Effector memory CD8-positive, alpha-beta T cell (primary cell): ENCODE results near the gene YWHAQ.

Source experiments
- ATAC-seq: fragments of 150-1000 bp; cut with Tn5 transposase; replicated peaks from 2 replicates; pipeline ENCODE4 v1.10.0; 2021; ENCODE audit warnings: mild to moderate bottlenecking, moderate library complexity
- DNase-seq, 3 experiments: peaks; one replicate each; pipeline ENCODE4 v3.0.0; 2021
- H3K27ac Mint-ChIP-seq, 2 donors: one replicate each; pipeline ENCODE4 v1.8.0; 2022; ENCODE audit warnings: mild to moderate bottlenecking in 2 of 2, mixed read lengths in 2 of 2, moderate library complexity in 2 of 2
- H3K27me3 Mint-ChIP-seq, 2 donors: one replicate each; pipeline ENCODE4 v1.8.0; 2022; ENCODE audit warnings: mixed read lengths in 2 of 2
- H3K36me3 Mint-ChIP-seq: one replicate; pipeline ENCODE4 v1.8.0; 2022; ENCODE audit warnings: mild to moderate bottlenecking, moderate library complexity, mixed read lengths; ENCODE audit not compliant: insufficient read depth
- H3K4me1 Mint-ChIP-seq, 2 donors: one replicate each; pipeline ENCODE4 v1.8.0; 2022; ENCODE audit warnings: low read depth in 2 of 2, mixed read lengths in 2 of 2
- H3K4me3 Mint-ChIP-seq, 2 donors: one replicate each; pipeline ENCODE4 v1.8.0; 2022; ENCODE audit warnings: mild to moderate bottlenecking in 2 of 2, mixed read lengths in 2 of 2, moderate library complexity in 2 of 2
- H3K9me3 Mint-ChIP-seq, 2 donors: one replicate each; pipeline ENCODE4 v1.8.0; 2022; ENCODE audit warnings: mixed read lengths in 2 of 2
- total RNA-seq, 9 experiments: gene quantifications; one replicate each; lab custom pipeline; 2026; lab: John Stamatoyannopoulos, UW

The YWHAQ gene
- total RNA-seq, result 183 to 1,213 (median 437) reads per million in 9 experiments

DNA sequence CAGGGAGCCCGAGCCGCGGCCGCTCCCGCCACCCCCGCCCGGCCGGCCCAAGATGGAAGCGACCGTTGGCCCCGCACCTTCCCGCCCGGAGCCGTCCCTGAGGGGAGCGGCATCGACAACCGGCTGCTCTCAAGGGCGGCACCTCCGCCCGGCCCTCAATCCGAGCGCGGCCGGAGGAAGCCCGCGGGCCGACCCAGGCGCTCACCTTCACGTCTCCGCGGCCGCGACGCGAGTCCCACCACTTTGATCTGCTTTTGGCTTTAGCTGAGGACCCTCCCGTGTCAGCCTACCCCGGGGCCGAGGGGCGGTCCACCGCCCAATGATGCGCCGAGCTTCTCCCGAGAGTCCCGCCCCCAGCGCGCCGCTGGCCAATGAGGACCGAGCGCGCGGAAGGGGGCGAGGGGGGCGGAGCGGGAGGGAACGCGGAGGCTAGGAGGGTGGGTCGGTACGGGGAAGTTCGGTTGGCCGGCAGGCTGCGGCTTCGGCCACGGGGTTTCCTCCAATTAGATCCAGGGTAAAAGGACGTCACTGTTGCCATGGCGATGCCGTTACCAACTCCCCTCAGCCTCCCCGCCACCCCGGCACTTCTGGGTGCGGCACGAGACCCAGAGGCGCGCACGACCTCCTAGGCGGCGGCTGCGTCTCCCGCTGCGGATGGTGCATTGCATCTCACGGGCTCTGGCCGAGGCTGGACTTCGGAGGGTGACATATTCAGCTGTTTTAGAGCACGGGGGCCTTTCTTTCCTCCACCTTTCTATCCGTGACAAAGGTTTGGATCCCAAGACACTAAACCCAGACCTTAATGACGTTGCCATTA, at the start of gene YWHAQ:
TSS of gene YWHAQ (minus strand) at position 262 of the 817 bp plus-strand sequence. CDS start 545 bp downstream, outside the sequence.
- ATAC-seq (peak; percentile 83), DNase-seq (peak; percentile 96 to 98 (median 98))
- Mint-ChIP-seq H3K4me3 (peak within 1 kb of the TSS; percentile 93 to 97), H3K27ac (peak within 1 kb of the TSS; percentile 98), H3K9me3 (no peaks in the 10 kb centered on the region), H3K36me3 (peaks cover 64% of the 10 kb centered on the region), H3K4me1 (peaks cover 38 to 49% of the 10 kb centered on the region in 2 donors), H3K27me3 (no peaks in the 10 kb centered on the region)

DNA sequence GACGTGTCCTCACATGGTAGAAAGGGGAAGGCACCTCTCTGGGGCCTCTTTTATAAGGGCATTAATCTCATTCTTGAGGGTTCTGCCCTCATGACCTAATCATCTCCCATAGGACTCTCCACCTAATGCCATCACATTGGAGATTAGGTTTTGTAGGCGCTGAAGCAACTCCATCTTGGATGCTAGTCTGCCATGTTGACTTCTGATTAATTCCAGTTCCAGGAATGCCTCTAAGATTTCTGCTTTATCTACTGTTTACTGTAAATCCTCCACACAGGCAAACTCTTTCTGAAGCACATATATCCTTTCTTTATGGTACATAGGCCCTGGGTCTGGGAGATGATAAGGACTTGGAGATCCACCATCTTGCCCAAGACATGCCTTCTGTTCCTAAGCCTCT, 49.3 kb upstream of the YWHAQ start:
- H3K4me3 Mint-ChIP-seq, result no peak overlapping the region
- no peak for DNase-seq
- peak overlapping the region in 1 of 2 donors; percentile 98 for H3K27ac Mint-ChIP-seq
- H3K4me1 Mint-ChIP-seq, result peaks cover 18 to 22% of the 10 kb centered on the region in 2 donors
- no peak for ATAC-seq
- peaks cover 10% of the 10 kb centered on the region for H3K36me3 Mint-ChIP-seq
- H3K27me3 Mint-ChIP-seq, result no peaks in the 10 kb centered on the region
- no peaks in the 10 kb centered on the region for H3K9me3 Mint-ChIP-seq

GRCh38 chr2:9679218-9679617, 48.4 kb upstream of the YWHAQ start:
- H3K36me3 Mint-ChIP-seq, result peaks cover 10% of the 10 kb centered on the region
- H3K27ac Mint-ChIP-seq, result no peak overlapping the region
- H3K4me1 Mint-ChIP-seq, result peaks cover 18 to 22% of the 10 kb centered on the region in 2 donors
- H3K9me3 Mint-ChIP-seq, result no peaks in the 10 kb centered on the region
- H3K4me3 Mint-ChIP-seq, result no peak overlapping the region
- no peaks in the 10 kb centered on the region for H3K27me3 Mint-ChIP-seq
- ATAC-seq (no peak), DNase-seq (no peak)

- Mint-ChIP-seq H3K36me3 (peaks cover 10% of the 10 kb centered on the region), H3K27me3 (no peaks in the 10 kb centered on the region), H3K4me1 (peaks cover 18 to 22% of the 10 kb centered on the region in 2 donors), H3K27ac (no peak overlapping the region), H3K9me3 (no peaks in the 10 kb centered on the region), H3K4me3 (no peak overlapping the region)
- DNase-seq (no peak), ATAC-seq (no peak)
These were observed 47.7 kb upstream of the YWHAQ start for GRCh38 chr2:9678544-9678943.

- DNase-seq (no peak), ATAC-seq (no peak)
- peak overlapping the region in 1 of 2 donors; percentile 65 for H3K27ac Mint-ChIP-seq
- no peaks in the 10 kb centered on the region for H3K9me3 Mint-ChIP-seq
- peaks cover 8 to 11% of the 10 kb centered on the region in 2 donors for H3K4me1 Mint-ChIP-seq
- peaks cover 2% of the 10 kb centered on the region for H3K36me3 Mint-ChIP-seq
- no peak overlapping the region for H3K4me3 Mint-ChIP-seq
- no peaks in the 10 kb centered on the region for H3K27me3 Mint-ChIP-seq
These were observed 44.9 kb upstream of the YWHAQ start for GRCh38 chr2:9675415-9676351.

DNA sequence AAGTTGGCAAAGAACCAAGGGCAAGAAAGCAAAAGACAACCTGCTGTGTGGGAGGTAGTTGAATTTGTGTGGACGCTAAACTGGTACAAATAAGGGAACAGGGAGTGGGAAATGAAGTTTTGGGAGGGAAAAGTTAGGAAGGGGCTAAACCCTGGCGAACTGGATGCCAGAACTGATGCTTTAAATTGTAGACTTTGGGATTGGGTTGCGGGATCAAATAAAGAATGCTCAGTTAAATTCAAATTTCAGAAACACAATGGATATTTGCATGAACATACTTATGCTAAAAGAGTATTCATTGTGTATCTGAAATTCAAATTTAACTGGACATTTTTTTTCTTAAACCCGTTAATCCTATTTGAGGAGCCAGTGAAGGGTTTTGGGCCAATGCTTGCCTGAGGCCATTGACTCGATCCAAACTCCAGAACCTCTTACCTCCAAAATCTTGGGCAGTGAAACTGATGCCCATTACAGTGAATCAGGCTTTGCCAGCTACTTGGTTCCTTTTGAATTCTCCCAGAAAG, 44.2 kb upstream of the YWHAQ start:
- Mint-ChIP-seq H3K27ac (no peak overlapping the region), H3K36me3 (no peaks in the 10 kb centered on the region), H3K4me1 (peaks cover 2 to 4% of the 10 kb centered on the region in 2 donors), H3K4me3 (no peak overlapping the region), H3K9me3 (no peaks in the 10 kb centered on the region), H3K27me3 (no peaks in the 10 kb centered on the region)
- DNase-seq (no peak), ATAC-seq (no peak)

- no peak for ATAC-seq
These were observed 43.2 kb upstream of the YWHAQ start for GRCh38 chr2:9673914-9674481.

DNA sequence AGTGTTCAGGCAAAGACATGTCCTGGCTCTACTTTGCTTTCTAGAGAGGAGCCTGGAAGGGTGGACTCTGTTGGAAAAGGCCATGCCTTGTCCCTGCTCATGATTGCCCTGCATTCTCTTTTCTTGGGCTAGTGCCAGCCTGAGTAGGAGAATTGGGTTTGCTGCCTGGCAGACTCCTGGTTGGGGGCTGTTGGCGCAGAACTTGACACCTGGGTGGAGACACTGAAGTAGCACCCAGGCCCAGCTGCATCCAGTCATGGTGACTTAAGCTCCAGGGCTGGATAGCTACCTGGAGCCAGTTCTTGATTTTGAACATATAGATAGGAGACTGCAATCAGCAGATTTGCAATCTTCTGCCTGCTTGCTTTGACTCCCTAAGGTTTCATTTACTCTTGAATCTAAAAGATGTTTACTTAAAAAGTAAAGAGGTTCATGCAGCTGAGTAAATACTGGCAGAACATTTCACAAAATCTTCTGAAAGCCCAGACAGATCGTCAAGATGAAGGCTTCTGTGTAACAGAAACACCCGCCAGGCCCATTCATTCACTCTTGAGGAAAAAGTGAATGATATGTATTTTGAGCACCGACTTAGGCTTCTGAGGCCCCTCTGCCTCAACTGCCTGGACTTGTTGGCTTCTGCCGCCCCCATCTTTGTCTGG, 38.0 kb upstream of the YWHAQ start:
- Mint-ChIP-seq H3K27me3 (no peaks in the 10 kb centered on the region), H3K9me3 (no peaks in the 10 kb centered on the region), H3K27ac (no peak overlapping the region), H3K4me1 (peaks cover 5 to 18% of the 10 kb centered on the region in 2 donors), H3K4me3 (no peak overlapping the region), H3K36me3 (no peaks in the 10 kb centered on the region)
- DNase-seq (no peak), ATAC-seq (no peak)

More at GRCh38 chr2:9673914-9674481, 43.2 kb upstream of the YWHAQ start:
- H3K9me3 Mint-ChIP-seq, result no peaks in the 10 kb centered on the region
- H3K36me3 Mint-ChIP-seq, result no peaks in the 10 kb centered on the region
- H3K4me3 Mint-ChIP-seq, result no peak overlapping the region
- no peak for DNase-seq
- H3K27ac Mint-ChIP-seq, result peak overlapping the region in 1 of 2 donors; percentile 38
- H3K27me3 Mint-ChIP-seq, result no peaks in the 10 kb centered on the region
- peaks cover 0 to 4% of the 10 kb centered on the region in 2 donors for H3K4me1 Mint-ChIP-seq

GRCh38 chr2:9667826-9668225, 37.0 kb upstream of the YWHAQ start:
- Mint-ChIP-seq H3K27me3 (no peaks in the 10 kb centered on the region), H3K36me3 (no peaks in the 10 kb centered on the region), H3K4me3 (no peak overlapping the region), H3K27ac (no peak overlapping the region), H3K4me1 (peaks cover 13 to 26% of the 10 kb centered on the region in 2 donors), H3K9me3 (no peaks in the 10 kb centered on the region)
- no peak for DNase-seq
- ATAC-seq, result no peak

DNA sequence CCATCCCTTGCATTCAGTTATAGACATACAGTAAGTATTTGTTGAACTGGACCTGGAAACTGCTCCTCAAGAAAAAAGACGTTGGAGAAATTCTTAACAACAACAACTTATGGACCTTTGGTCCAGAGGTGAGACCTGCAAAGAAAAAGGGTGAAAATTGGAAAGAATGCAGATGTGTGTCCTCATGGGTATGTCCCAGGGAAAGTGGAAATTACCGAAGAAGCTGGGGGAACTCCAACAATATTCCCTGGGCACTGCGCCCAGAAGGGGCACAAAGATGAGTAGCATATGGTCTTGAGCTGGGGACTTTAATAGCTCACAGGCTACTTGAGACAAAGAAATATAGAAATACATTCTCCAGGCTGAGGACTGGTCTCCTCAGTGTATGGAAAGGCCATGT, 35.5 kb upstream of the YWHAQ start:
- Mint-ChIP-seq H3K4me1 (peaks cover 16 to 33% of the 10 kb centered on the region in 2 donors), H3K27me3 (no peaks in the 10 kb centered on the region), H3K36me3 (no peaks in the 10 kb centered on the region), H3K9me3 (no peaks in the 10 kb centered on the region), H3K27ac (no peak overlapping the region), H3K4me3 (no peak overlapping the region)
- no peak for DNase-seq
- no peak for ATAC-seq

DNA sequence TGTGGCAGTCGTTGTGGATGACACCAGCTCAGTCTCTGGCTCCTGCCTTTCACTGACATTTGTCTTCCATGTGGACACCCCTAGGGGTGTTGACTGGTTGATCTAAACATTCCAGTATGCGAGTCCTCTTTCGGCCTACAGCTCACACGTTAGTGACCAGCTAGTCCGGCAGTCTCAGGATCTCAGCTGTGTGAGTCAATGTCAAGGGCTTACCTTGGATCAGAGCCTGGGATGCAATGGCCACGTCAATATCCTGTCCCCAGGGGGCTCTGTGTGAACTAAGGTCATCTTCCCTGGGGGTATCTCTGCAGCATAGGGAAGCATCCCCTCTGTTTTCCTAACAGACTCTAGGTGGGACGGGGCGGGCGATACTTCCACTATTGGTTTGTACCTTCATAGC, 35.1 kb upstream of the YWHAQ start:
- H3K4me3 Mint-ChIP-seq, result no peak overlapping the region
- peaks cover 16 to 36% of the 10 kb centered on the region in 2 donors for H3K4me1 Mint-ChIP-seq
- H3K36me3 Mint-ChIP-seq, result no peaks in the 10 kb centered on the region
- no peaks in the 10 kb centered on the region for H3K9me3 Mint-ChIP-seq
- DNase-seq (no peak), ATAC-seq (no peak)
- no peaks in the 10 kb centered on the region for H3K27me3 Mint-ChIP-seq
- no peak overlapping the region for H3K27ac Mint-ChIP-seq

GRCh38 chr2:9664365-9664764, 33.6 kb upstream of the YWHAQ start:
- no peak for DNase-seq
- no peak for ATAC-seq
- Mint-ChIP-seq H3K9me3 (no peaks in the 10 kb centered on the region), H3K27me3 (no peaks in the 10 kb centered on the region), H3K4me3 (peak overlapping the region in 1 of 2 donors; percentile 41), H3K27ac (peak overlapping the region in 1 of 2 donors; percentile 61), H3K36me3 (no peaks in the 10 kb centered on the region), H3K4me1 (peaks cover 16 to 36% of the 10 kb centered on the region in 2 donors)
